ENCODE results near the gene PSMD2. TPM values are rescaled to one million over a fixed set of nuclear protein-coding genes. Genes with fewer than 3 reads are reported as not detected.

PSMD2 gene
- total and polyA plus RNA-seq, 2 of the 8 experiments (the other 6 are each of a cell fraction or from before 2014, with no cell fraction given), result 350 to 363 TPM

- no peak for TF ChIP-seq NRF1 (IDR thresholded peaks at IDR 0.05; ENCODE audit: low read depth, low read length)
- TF ChIP-seq FOSL1 (IDR thresholded peaks at IDR 0.05; ENCODE audit: insufficient read depth, low read depth, low read length), result no peak
- TF ChIP-seq CBX5 (IDR thresholded peaks at IDR 0.05; ENCODE audit: low read depth, low read length), result no peak
- TF ChIP-seq SAP30 (IDR thresholded peaks at IDR 0.05; ENCODE audit: insufficient read depth, insufficient replicate concordance, low read length), result no peak
Observed at GRCh38 chr3:184320104-184320445, 21.0 kb downstream of the PSMD2 start (continued).

All from H1 (cell line).